Peyer's patch (tissue), 4 donors: ENCODE results near the gene ALPL. TPM values are rescaled to one million over a fixed set of nuclear protein-coding genes. Genes with fewer than 3 reads are reported as not detected.

Source experiments
- DNase-seq, 3 donors: peaks; one replicate each; pipeline ENCODE4 v3.0.0-alpha.2; 2017 to 2019
- H3K27ac ChIP-seq, 4 donors: fragments of 200-600 bp; sonication (generic); one replicate each; pipeline ENCODE4 v1.5.1; 2016 to 2019
- H3K27me3 ChIP-seq, 2 donors: fragments of 200-600 bp; sonication (generic); one replicate each; pipeline ENCODE4 v1.5.1; 2019
- H3K36me3 ChIP-seq, 3 donors: fragments of 200-600 bp; sonication (generic); one replicate each; pipeline ENCODE4 v1.5.1; 2016 to 2019
- H3K4me1 ChIP-seq, 4 donors: fragments of 200-600 bp; sonication (generic); one replicate each; pipeline ENCODE4 v1.5.1; 2016 to 2019
- H3K4me3 ChIP-seq, 4 donors: fragments of 200-600 bp; sonication (generic); 1 replicate in 3 of 4; 2 replicates in 1 of 4; pipeline ENCODE4 v1.5.1; 2016 to 2019; ENCODE audit warnings: mild to moderate bottlenecking in 1 of 4
- H3K9me3 ChIP-seq, 4 donors: fragments of 200-600 bp; sonication (generic); one replicate each; pipeline ENCODE4 v1.5.1; 2016 to 2019; ENCODE audit warnings: mild to moderate bottlenecking in 1 of 4
- POLR2A ChIP-seq, 2 donors: fragments of 450-650 bp; IDR thresholded peaks; one replicate each; pipeline ENCODE4 v1.5.1; 2017; ENCODE audit warnings: antibody characterized with exemption in 2 of 2, mild to moderate bottlenecking in 2 of 2, moderate library complexity in 2 of 2
- total RNA-seq, 4 donors: library from RNA; depleted of rRNA; stranded (reverse); fragments of >200 nt; gene quantifications; one replicate each; pipeline ENCODE4 v1.1.0, GENCODE V29; 2016
- TF ChIP-seq, protein P1 (sequence below), 6 experiments: fragments of 450-650 bp in 4 of 6; fragments of 200-600 bp in 2 of 6; sonication (generic) in 1 of 6; IDR thresholded peaks; one replicate each; pipeline ENCODE4 v1.5.1; 2017 to 2019; ENCODE audit warnings: antibody characterized with exemption in 6 of 6, mild to moderate bottlenecking in 3 of 6, moderate library complexity in 1 of 6

The ALPL gene
- total RNA-seq, 4 donors from 2014 or later: 0.70 to 10.7 (median 2.2) TPM

GRCh38 chr1:21574466-21575151, 65.4 kb downstream of the ALPL start:
- H3K4me3 ChIP-seq: no peak overlapping the region
- H3K27ac ChIP-seq: peak overlapping the region in 2 of 4 donors; percentile 13 to 54
- no peaks in the 10 kb centered on the region for H3K27me3 ChIP-seq
- H3K36me3 ChIP-seq: no peaks in the 10 kb centered on the region
- H3K9me3 ChIP-seq: no peaks in the 10 kb centered on the region
- peaks cover 0 to 10% (median 0%) of the 10 kb centered on the region in 4 donors for H3K4me1 ChIP-seq
- DNase-seq: peak in 1 of 3 donors; percentile 49
- no peak for TF ChIP-seq POLR2A (IDR thresholded peaks at IDR 0.05)
- TF ChIP-seq, protein P1, sequence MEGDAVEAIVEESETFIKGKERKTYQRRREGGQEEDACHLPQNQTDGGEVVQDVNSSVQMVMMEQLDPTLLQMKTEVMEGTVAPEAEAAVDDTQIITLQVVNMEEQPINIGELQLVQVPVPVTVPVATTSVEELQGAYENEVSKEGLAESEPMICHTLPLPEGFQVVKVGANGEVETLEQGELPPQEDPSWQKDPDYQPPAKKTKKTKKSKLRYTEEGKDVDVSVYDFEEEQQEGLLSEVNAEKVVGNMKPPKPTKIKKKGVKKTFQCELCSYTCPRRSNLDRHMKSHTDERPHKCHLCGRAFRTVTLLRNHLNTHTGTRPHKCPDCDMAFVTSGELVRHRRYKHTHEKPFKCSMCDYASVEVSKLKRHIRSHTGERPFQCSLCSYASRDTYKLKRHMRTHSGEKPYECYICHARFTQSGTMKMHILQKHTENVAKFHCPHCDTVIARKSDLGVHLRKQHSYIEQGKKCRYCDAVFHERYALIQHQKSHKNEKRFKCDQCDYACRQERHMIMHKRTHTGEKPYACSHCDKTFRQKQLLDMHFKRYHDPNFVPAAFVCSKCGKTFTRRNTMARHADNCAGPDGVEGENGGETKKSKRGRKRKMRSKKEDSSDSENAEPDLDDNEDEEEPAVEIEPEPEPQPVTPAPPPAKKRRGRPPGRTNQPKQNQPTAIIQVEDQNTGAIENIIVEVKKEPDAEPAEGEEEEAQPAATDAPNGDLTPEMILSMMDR (IDR thresholded peaks at IDR 0.05): no peak

DNA sequence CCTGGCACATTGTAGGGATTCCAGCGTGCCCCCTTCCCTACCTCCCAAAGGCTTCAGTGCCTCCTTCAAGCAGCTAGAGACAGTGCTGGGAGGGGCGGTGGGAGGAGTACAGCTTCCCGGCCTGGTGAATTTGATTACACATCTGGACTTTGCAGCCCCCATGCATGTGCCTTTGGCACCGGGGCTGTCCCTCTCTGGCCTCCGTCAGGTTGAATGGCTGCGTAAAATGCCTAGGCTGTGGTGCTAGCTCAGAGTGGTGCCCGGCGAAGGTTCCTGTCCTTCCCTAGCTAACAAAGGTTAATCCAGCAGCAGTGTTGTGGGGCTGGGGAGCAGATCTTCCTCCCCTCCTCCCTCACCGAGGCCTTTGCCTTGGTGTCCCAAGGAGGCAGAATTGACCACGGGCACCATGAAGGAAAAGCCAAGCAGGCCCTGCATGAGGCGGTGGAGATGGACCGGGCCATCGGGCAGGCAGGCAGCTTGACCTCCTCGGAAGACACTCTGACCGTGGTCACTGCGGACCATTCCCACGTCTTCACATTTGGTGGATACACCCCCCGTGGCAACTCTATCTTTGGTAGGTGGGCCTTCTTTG, 66.2 kb downstream of the ALPL start:
- Histone ChIP-seq H3K27me3 (no peaks in the 10 kb centered on the region), H3K36me3 (no peaks in the 10 kb centered on the region), H3K27ac (peak overlapping the region in 1 of 4 donors; percentile 54), H3K4me3 (no peak overlapping the region), H3K9me3 (no peaks in the 10 kb centered on the region), H3K4me1 (peaks cover 0 to 10% (median 0%) of the 10 kb centered on the region in 4 donors)
- TF ChIP-seq POLR2A (IDR thresholded peaks at IDR 0.05): no peak
- TF ChIP-seq, protein P1 (IDR thresholded peaks at IDR 0.05): no peak
- no peak for DNase-seq

GRCh38 chr1:21576031-21576797, 67.0 kb downstream of the ALPL start:
- H3K9me3 ChIP-seq: no peaks in the 10 kb centered on the region
- no peak for DNase-seq
- no peak overlapping the region for H3K4me3 ChIP-seq
- H3K36me3 ChIP-seq: no peaks in the 10 kb centered on the region
- TF ChIP-seq POLR2A (IDR thresholded peaks at IDR 0.05): no peak
- TF ChIP-seq, protein P1 (IDR thresholded peaks at IDR 0.05): no peak
- H3K4me1 ChIP-seq: peaks cover 0 to 10% (median 0%) of the 10 kb centered on the region in 4 donors
- H3K27ac ChIP-seq: no peak overlapping the region
- no peaks in the 10 kb centered on the region for H3K27me3 ChIP-seq

DNA sequence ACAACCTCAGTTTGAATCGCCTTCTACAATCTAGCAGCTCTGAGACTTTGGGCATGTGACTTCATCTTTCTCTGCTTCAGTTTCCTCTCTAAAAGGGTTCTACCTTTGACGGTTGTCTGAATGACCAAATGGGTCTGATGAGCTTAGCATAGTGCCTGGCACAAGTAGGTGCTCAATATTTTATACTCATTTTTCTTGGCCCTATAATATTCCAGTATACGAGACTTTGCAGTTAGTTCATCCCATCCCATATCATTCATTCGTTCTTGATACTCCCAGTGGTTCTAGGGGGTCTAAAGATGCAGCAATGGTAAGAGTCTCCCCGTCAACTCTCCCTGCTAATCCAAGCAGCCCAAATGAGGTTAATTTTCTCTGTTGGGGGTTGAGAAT, 67.6 kb downstream of the ALPL start:
- Histone ChIP-seq H3K4me3 (no peak overlapping the region), H3K27me3 (no peaks in the 10 kb centered on the region)
- DNase-seq: no peak

DNA sequence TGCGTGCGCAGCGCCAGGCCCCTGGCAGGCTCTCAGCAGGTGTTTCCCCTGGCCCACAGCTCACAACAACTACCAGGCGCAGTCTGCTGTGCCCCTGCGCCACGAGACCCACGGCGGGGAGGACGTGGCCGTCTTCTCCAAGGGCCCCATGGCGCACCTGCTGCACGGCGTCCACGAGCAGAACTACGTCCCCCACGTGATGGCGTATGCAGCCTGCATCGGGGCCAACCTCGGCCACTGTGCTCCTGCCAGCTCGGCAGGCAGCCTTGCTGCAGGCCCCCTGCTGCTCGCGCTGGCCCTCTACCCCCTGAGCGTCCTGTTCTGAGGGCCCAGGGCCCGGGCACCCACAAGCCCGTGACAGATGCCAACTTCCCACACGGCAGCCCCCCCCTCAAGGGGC, 68.1 kb downstream of the ALPL start:
- DNase-seq: no peak
- TF ChIP-seq POLR2A (IDR thresholded peaks at IDR 0.05): no peak
- TF ChIP-seq, protein P1 (IDR thresholded peaks at IDR 0.05): no peak
- Histone ChIP-seq H3K9me3 (no peaks in the 10 kb centered on the region), H3K4me3 (no peak overlapping the region), H3K36me3 (no peaks in the 10 kb centered on the region), H3K4me1 (peaks cover 0 to 10% (median 0%) of the 10 kb centered on the region in 4 donors), H3K27ac (no peak overlapping the region), H3K27me3 (no peaks in the 10 kb centered on the region)

More for the DNA sequence above, 67.6 kb downstream of the ALPL start:
- TF ChIP-seq, protein P1 (IDR thresholded peaks at IDR 0.05): no peak
- TF ChIP-seq POLR2A (IDR thresholded peaks at IDR 0.05): no peak
- H3K9me3 ChIP-seq: no peaks in the 10 kb centered on the region
- no peak overlapping the region for H3K27ac ChIP-seq
- H3K4me1 ChIP-seq: peaks cover 0 to 10% (median 0%) of the 10 kb centered on the region in 4 donors
- H3K36me3 ChIP-seq: no peaks in the 10 kb centered on the region
